ES-I3 (cell line): Measurements from ENCODE around the gene ICE1.

ENCODE experiments used
- H3K36me3 ChIP-seq: 2 replicates; pipeline ENCODE4 v1.6.1; 2013; ENCODE audit warnings: mild to moderate bottlenecking, low read length, control low read depth, moderate library complexity; ENCODE audit not compliant: insufficient read depth
- H3K4me1 ChIP-seq: 2 replicates; pipeline ENCODE4 v1.6.1; 2013; ENCODE audit warnings: mild to moderate bottlenecking, control low read depth, low read length; ENCODE audit not compliant: insufficient read depth
- H3K9ac ChIP-seq: 2 replicates; pipeline ENCODE4 v1.6.1; 2013; ENCODE audit warnings: low read depth, mild to moderate bottlenecking, low read length, moderate library complexity
- H3K9me3 ChIP-seq: 2 replicates; pipeline ENCODE4 v1.6.1; 2013; ENCODE audit warnings: mild to moderate bottlenecking, low read length, moderate library complexity; ENCODE audit not compliant: control insufficient read depth, insufficient read depth

Gene ICE1

GRCh38 chr5:5416733-5417132 lies 5.7 kb upstream of the ICE1 start:
- H3K9me3 ChIP-seq: no peaks in the 10 kb centered on the region; the same call in 1 of the 2 replicates

GRCh38 chr5:5418006-5418405 lies 4.5 kb upstream of the ICE1 start:
- no peak overlapping the region for H3K9ac ChIP-seq
- no peaks in the 10 kb centered on the region for H3K9me3 ChIP-seq
- no peaks in the 10 kb centered on the region for H3K36me3 ChIP-seq
- H3K4me1 ChIP-seq: peaks cover 7% of the 10 kb centered on the region; the same call in 1 of the 2 replicates

More at GRCh38 chr5:5416733-5417132, 5.7 kb upstream of the ICE1 start:
- H3K9ac ChIP-seq: no peak overlapping the region
- H3K36me3 ChIP-seq: no peaks in the 10 kb centered on the region
- H3K4me1 ChIP-seq: peaks cover 7% of the 10 kb centered on the region; the same call in 1 of the 2 replicates

- no peaks in the 10 kb centered on the region for H3K9me3 ChIP-seq
- H3K9ac ChIP-seq: no peak overlapping the region
- peaks cover 9% of the 10 kb centered on the region for H3K4me1 ChIP-seq
Measured at GRCh38 chr5:5418764-5419163, 3.7 kb upstream of the ICE1 start.

GRCh38 chr5:5419291-5420210 lies 2.9 kb upstream of the ICE1 start:
- Histone ChIP-seq H3K9me3 (no peaks in the 10 kb centered on the region), H3K9ac (no peak overlapping the region), H3K36me3 (no peaks in the 10 kb centered on the region), H3K4me1 (peaks cover 13% of the 10 kb centered on the region)

More at GRCh38 chr5:5418764-5419163, 3.7 kb upstream of the ICE1 start:
- no peaks in the 10 kb centered on the region for H3K36me3 ChIP-seq

GRCh38 chr5:5420251-5420650 lies 2.2 kb upstream of the ICE1 start:
- Histone ChIP-seq H3K9ac (no peak overlapping the region), H3K9me3 (no peaks in the 10 kb centered on the region), H3K4me1 (peaks cover 13% of the 10 kb centered on the region), H3K36me3 (no peaks in the 10 kb centered on the region)

- Histone ChIP-seq H3K9me3 (no peaks in the 10 kb centered on the region), H3K36me3 (no peaks in the 10 kb centered on the region), H3K4me1 (peaks cover 13% of the 10 kb centered on the region), H3K9ac (peak overlapping the region; percentile 92)
Measured at GRCh38 chr5:5421149-5421960, 1.1 kb upstream of the ICE1 start.

- Histone ChIP-seq H3K36me3 (no peaks in the 10 kb centered on the region), H3K4me1 (peaks cover 13% of the 10 kb centered on the region), H3K9ac (peak overlapping the region; percentile 92), H3K9me3 (no peaks in the 10 kb centered on the region)
Measured at GRCh38 chr5:5422819-5423515, 490 bp downstream of the ICE1 start.

GRCh38 chr5:5423586-5423985 lies 1.1 kb downstream of the ICE1 start:
- Histone ChIP-seq H3K9ac (peak overlapping the region; percentile 92; the same call in 1 of the 2 replicates), H3K36me3 (no peaks in the 10 kb centered on the region), H3K9me3 (no peaks in the 10 kb centered on the region), H3K4me1 (peaks cover 13% of the 10 kb centered on the region)

GRCh38 chr5:5424736-5425135 lies 2.3 kb downstream of the ICE1 start:
- Histone ChIP-seq H3K36me3 (no peaks in the 10 kb centered on the region), H3K4me1 (peaks cover 13% of the 10 kb centered on the region), H3K9me3 (no peaks in the 10 kb centered on the region), H3K9ac (no peak overlapping the region)

GRCh38 chr5:5430136-5430535 lies 7.7 kb downstream of the ICE1 start:
- Histone ChIP-seq H3K36me3 (no peaks in the 10 kb centered on the region), H3K9me3 (no peaks in the 10 kb centered on the region), H3K4me1 (no peaks in the 10 kb centered on the region; the same call in none of the 2 replicates), H3K9ac (no peak overlapping the region)

GRCh38 chr5:5432020-5432707 lies 9.7 kb downstream of the ICE1 start:
- Histone ChIP-seq H3K4me1 (no peaks in the 10 kb centered on the region; the same call in none of the 2 replicates), H3K9ac (no peak overlapping the region), H3K9me3 (no peaks in the 10 kb centered on the region), H3K36me3 (no peaks in the 10 kb centered on the region)

GRCh38 chr5:5436203-5436760 lies 13.8 kb downstream of the ICE1 start:
- H3K9me3 ChIP-seq: no peaks in the 10 kb centered on the region
- H3K4me1 ChIP-seq: no peaks in the 10 kb centered on the region; the same call in 1 of the 2 replicates
- H3K36me3 ChIP-seq: no peaks in the 10 kb centered on the region
- H3K9ac ChIP-seq: no peak overlapping the region
